HepG2 (cell line): ENCODE measurements around the gene HARS2. TPM values are rescaled to one million over a fixed set of nuclear protein-coding genes. Genes with fewer than 3 reads are reported as not detected.
A peak's percentile ranks its signal among the peaks of the same experiment; 100 is the strongest.

Experiments used
- DPF2 ChIP-seq: sonication (generic); formaldehyde crosslinking; IDR thresholded peaks from 2 replicates; pipeline ENCODE4 v1.4.0; 2020; ENCODE audit warnings: mild to moderate bottlenecking, low read depth, missing genetic modification reagents, borderline replicate concordance
- HIVEP1 ChIP-seq: sonication (generic); formaldehyde crosslinking; IDR thresholded peaks from 2 replicates; pipeline ENCODE4 v1.4.0; 2020; ENCODE audit warnings: mild to moderate bottlenecking, missing genetic modification reagents
- KAT7 ChIP-seq: IDR thresholded peaks from 2 replicates; pipeline ENCODE4 v1.6.1; 2018; ENCODE audit warnings: borderline replicate concordance, missing compliant biosample characterization
- KMT2B ChIP-seq: IDR thresholded peaks from 2 replicates; pipeline ENCODE4 v1.6.1; 2016; ENCODE audit warnings: missing genetic modification reagents, missing compliant biosample characterization
- LCORL ChIP-seq, 2 experiments: fragments of 450-650 bp in 1 of 2; sonication (generic) in 1 of 2; formaldehyde crosslinking in 1 of 2; IDR thresholded peaks; 2 replicates each; pipeline versions ENCODE4 v1.5.0 to v1.6.1; 2017 to 2020; ENCODE audit warnings: antibody characterized with exemption in 1 of 2, missing genetic modification reagents in 1 of 2
- MED13 ChIP-seq: sonication (generic); formaldehyde crosslinking; IDR thresholded peaks from 2 replicates; pipeline ENCODE4 v1.5.0; 2020; ENCODE audit warnings: missing genetic modification reagents
- NFKB2 ChIP-seq: sonication (generic); formaldehyde crosslinking; IDR thresholded peaks from 2 replicates; pipeline ENCODE4 v1.4.0; 2020; ENCODE audit warnings: missing genetic modification reagents, borderline replicate concordance
- NFRKB ChIP-seq: fragments of 450-650 bp; IDR thresholded peaks from 2 replicates; pipeline ENCODE4 v1.6.1; 2017
- ONECUT2 ChIP-seq: sonication (generic); formaldehyde crosslinking; IDR thresholded peaks from 2 replicates; pipeline ENCODE4 v1.4.0; 2020; ENCODE audit warnings: missing genetic modification reagents
- RFX1 ChIP-seq: fragments of 450-650 bp; IDR thresholded peaks from 2 replicates; pipeline ENCODE4 v1.6.1; 2017
- SOX13 ChIP-seq, 3 experiments: fragments of 450-650 bp in 1 of 3; sonication (generic) in 1 of 3; formaldehyde crosslinking in 1 of 3; IDR thresholded peaks in 2 of 3; conservative IDR thresholded peaks in 1 of 3; 2 replicates each; pipeline versions ENCODE4 v1.5.0 to v1.6.1; 2016 to 2020; ENCODE audit warnings: antibody characterized with exemption in 1 of 3, mild to moderate bottlenecking in 1 of 3, missing compliant biosample characterization in 1 of 3, missing genetic modification reagents in 1 of 3, moderate library complexity in 1 of 3
- XRCC5 ChIP-seq: fragments of 200-400 bp; formaldehyde crosslinking; optimal IDR thresholded peaks from 2 replicates; pipeline ENCODE3; 2017; ENCODE audit warnings: mild to moderate bottlenecking, low read length
- ZFY ChIP-seq: sonication (generic); formaldehyde crosslinking; IDR thresholded peaks from 2 replicates; pipeline ENCODE4 v1.4.0; 2020; ENCODE audit warnings: missing genetic modification reagents
- ZNF121 ChIP-seq: sonication (generic); formaldehyde crosslinking; IDR thresholded peaks from 2 replicates; pipeline ENCODE4 v1.5.0; 2020; ENCODE audit warnings: mild to moderate bottlenecking, missing genetic modification reagents
- ZNF205 ChIP-seq: IDR thresholded peaks from 2 replicates; pipeline ENCODE4 v1.6.1; 2018; ENCODE audit warnings: missing biosample characterization, missing genetic modification reagents
- ZNF282 ChIP-seq: fragments of 450-650 bp; IDR thresholded peaks from 2 replicates; pipeline ENCODE4 v1.6.1; 2018; ENCODE audit not compliant: partially characterized antibody
- ZNF335 ChIP-seq: sonication (generic); formaldehyde crosslinking; IDR thresholded peaks from 2 replicates; pipeline ENCODE4 v1.4.0; 2020; ENCODE audit warnings: missing genetic modification reagents
- ZNF552 ChIP-seq: sonication (generic); formaldehyde crosslinking; IDR thresholded peaks from 2 replicates; pipeline ENCODE4 v1.9.0; 2022; ENCODE audit warnings: missing genetic modification reagents, mild to moderate bottlenecking, borderline replicate concordance
- ZNF577 ChIP-seq: sonication (generic); formaldehyde crosslinking; IDR thresholded peaks from 2 replicates; pipeline ENCODE4 v1.4.0; 2020; ENCODE audit warnings: mild to moderate bottlenecking, low read depth, missing genetic modification reagents, borderline replicate concordance
- ZNF75D ChIP-seq: sonication (generic); formaldehyde crosslinking; IDR thresholded peaks from 2 replicates; pipeline ENCODE4 v1.8.1; 2023; ENCODE audit warnings: missing genetic modification reagents, mild to moderate bottlenecking, borderline replicate concordance
- ZNF788 ChIP-seq: sonication (generic); formaldehyde crosslinking; IDR thresholded peaks from 2 replicates; pipeline ENCODE4 v1.5.0; 2020; ENCODE audit warnings: mild to moderate bottlenecking, missing genetic modification reagents, borderline replicate concordance
- polyA plus RNA-seq, 8 experiments: library from polyadenylated mRNA; depleted of rRNA in 3 of 8; stranded (reverse) in 7 of 8; unstranded in 1 of 8; fragments of >200 nt; fragmentation: Illumina TruSeq in 4 of 8; extraction: Trizol in 4 of 8; gene quantifications; 2 replicates each; pipeline versions ENCODE4 v1.2.1 to v1.2.3, GENCODE V29; 2011 to 2016; ENCODE audit warnings: low read depth in 4 of 8, missing spikeins in 1 of 8, mixed read lengths in 1 of 8; ENCODE audit not compliant: insufficient read depth in 1 of 8
- total RNA-seq, 5 experiments: library from RNA; depleted of rRNA; stranded (reverse); fragments of >200 nt; fragmentation: Illumina TruSeq; extraction: Trizol; gene quantifications; 2 replicates each; pipeline ENCODE4 v1.2.3, GENCODE V29; 2016; ENCODE audit warnings: low read depth in 1 of 5
- TF ChIP-seq, protein P1 (sequence below): sonication (generic); formaldehyde crosslinking; IDR thresholded peaks from 2 replicates; pipeline ENCODE4 v1.4.0; 2020; ENCODE audit warnings: missing genetic modification reagents; ENCODE audit errors: not compliant biosample characterization
- TF ChIP-seq, protein P2 (sequence below): sonication (generic); formaldehyde crosslinking; IDR thresholded peaks from 2 replicates; pipeline ENCODE4 v1.9.0; 2021; ENCODE audit warnings: missing genetic modification reagents, borderline replicate concordance
- TF ChIP-seq, protein P3 (sequence below): sonication (generic); formaldehyde crosslinking; IDR thresholded peaks from 2 replicates; pipeline ENCODE4 v1.5.1; 2020; ENCODE audit warnings: missing genetic modification reagents, mild to moderate bottlenecking, borderline replicate concordance

Gene HARS2
- total and polyA plus RNA-seq, 2 of the 13 experiments (the other 11 are each of a cell fraction or from before 2014, with no cell fraction given), result 17.9 to 25.8 TPM

DNA sequence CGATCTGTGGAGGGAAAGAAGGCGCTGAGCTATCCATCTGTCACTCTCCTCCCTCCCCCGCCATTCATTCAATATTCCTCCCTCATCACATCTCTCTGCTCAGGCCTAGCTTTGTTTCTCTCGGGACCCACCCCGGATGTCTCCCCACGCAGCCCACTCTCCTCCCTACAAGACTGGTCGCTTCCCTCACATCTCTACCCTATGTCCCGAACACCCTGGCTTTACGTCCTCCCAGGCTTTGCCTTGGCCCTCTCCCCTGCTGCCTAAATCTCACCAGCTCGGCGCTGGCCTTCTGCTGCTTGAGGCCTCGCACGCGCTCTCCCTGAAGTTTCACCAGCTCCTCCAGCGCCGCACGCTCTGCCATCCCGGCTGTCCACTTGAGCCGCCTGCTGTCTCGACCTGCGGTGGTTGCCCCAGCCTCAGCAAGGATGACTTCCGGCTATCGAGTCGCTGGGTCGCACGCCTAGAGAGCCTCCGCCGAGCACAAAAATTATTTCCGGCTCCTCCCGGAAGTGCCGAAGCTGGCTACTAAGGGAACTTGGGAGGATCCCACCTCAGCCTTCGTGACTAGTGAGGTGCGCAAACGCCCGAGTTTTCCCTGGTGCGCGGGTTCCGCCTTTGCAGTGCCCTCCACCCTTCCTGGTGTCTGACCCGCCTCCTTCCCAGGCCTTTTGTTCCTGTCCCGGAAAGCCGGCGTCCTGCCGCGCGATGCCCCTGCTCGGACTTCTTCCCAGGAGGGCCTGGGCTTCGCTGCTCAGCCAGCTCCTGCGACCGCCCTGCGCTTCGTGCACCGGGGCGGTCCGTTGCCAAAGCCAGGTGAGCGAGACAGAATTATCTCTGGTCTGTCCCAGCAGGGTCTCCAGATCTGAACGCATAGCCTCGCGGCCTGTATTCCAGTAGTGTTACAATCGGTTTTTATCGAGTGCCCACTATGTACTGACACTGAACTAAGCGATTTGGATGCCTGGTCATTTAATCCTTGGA, at the start of gene HARS2, which contains the start of gene HARS1 (continued):
- TF ChIP-seq SOX13 (IDR thresholded peaks at IDR 0.05), result no peak
- no peak; a peak in 1 of 4 replicates for TF ChIP-seq SOX13 (CRISPR knock-in tag; conservative IDR thresholded peaks at IDR 0.05 in 1 of 2, IDR thresholded peaks at IDR 0.05 in 1 of 2)
- TF ChIP-seq ZFY (CRISPR knock-in tag), result peak; percentile 92
- peak; percentile 57 for TF ChIP-seq XRCC5
- no peak for TF ChIP-seq ZNF282
- TF ChIP-seq ZNF335, result no peak
- peak; percentile 73; the same call in 1 of the 2 replicates for TF ChIP-seq ZNF552 (CRISPR knock-in tag)
- peak; percentile 95 for TF ChIP-seq NFKB2 (CRISPR knock-in tag)
- peak; percentile 92 for TF ChIP-seq ZNF788 (CRISPR knock-in tag)
- TF ChIP-seq, protein P1, sequence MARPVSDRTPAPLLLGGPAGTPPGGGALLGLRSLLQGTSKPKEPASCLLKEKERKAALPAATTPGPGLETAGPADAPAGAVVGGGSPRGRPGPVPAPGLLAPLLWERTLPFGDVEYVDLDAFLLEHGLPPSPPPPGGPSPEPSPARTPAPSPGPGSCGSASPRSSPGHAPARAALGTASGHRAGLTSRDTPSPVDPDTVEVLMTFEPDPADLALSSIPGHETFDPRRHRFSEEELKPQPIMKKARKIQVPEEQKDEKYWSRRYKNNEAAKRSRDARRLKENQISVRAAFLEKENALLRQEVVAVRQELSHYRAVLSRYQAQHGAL (CRISPR knock-in tag), result peak; percentile 87
- TF ChIP-seq MED13 (CRISPR knock-in tag), result 0 out of 2 replicates have a peak, but pooled peaks have one; percentile 48
- TF ChIP-seq, protein P2, sequence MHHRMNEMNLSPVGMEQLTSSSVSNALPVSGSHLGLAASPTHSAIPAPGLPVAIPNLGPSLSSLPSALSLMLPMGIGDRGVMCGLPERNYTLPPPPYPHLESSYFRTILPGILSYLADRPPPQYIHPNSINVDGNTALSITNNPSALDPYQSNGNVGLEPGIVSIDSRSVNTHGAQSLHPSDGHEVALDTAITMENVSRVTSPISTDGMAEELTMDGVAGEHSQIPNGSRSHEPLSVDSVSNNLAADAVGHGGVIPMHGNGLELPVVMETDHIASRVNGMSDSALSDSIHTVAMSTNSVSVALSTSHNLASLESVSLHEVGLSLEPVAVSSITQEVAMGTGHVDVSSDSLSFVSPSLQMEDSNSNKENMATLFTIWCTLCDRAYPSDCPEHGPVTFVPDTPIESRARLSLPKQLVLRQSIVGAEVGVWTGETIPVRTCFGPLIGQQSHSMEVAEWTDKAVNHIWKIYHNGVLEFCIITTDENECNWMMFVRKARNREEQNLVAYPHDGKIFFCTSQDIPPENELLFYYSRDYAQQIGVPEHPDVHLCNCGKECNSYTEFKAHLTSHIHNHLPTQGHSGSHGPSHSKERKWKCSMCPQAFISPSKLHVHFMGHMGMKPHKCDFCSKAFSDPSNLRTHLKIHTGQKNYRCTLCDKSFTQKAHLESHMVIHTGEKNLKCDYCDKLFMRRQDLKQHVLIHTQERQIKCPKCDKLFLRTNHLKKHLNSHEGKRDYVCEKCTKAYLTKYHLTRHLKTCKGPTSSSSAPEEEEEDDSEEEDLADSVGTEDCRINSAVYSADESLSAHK (CRISPR knock-in tag), result no peak; the same call in 1 of the 2 replicates
- no peak for TF ChIP-seq NFRKB
- TF ChIP-seq ZNF75D, result no peak; the same call in 1 of the 2 replicates
- TF ChIP-seq ZNF577 (CRISPR knock-in tag), result no peak
- TF ChIP-seq, protein P3, sequence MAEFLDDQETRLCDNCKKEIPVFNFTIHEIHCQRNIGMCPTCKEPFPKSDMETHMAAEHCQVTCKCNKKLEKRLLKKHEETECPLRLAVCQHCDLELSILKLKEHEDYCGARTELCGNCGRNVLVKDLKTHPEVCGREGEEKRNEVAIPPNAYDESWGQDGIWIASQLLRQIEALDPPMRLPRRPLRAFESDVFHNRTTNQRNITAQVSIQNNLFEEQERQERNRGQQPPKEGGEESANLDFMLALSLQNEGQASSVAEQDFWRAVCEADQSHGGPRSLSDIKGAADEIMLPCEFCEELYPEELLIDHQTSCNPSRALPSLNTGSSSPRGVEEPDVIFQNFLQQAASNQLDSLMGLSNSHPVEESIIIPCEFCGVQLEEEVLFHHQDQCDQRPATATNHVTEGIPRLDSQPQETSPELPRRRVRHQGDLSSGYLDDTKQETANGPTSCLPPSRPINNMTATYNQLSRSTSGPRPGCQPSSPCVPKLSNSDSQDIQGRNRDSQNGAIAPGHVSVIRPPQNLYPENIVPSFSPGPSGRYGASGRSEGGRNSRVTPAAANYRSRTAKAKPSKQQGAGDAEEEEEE, result no peak
- TF ChIP-seq ZNF205 (CRISPR knock-in tag), result peak; percentile 17; the same call in 1 of the 2 replicates
- peak; percentile 37; the same call in 1 of the 2 replicates for TF ChIP-seq ONECUT2 (CRISPR knock-in tag)
- peak; percentile 62; the same call in 1 of the 2 replicates for TF ChIP-seq LCORL (IDR thresholded peaks at IDR 0.05)
- TF ChIP-seq LCORL (CRISPR knock-in tag; IDR thresholded peaks at IDR 0.05), result peak; percentile 42; the same call in 1 of the 2 replicates
- no peak for TF ChIP-seq RFX1
- peak; percentile 71; the same call in 1 of the 2 replicates for TF ChIP-seq KAT7 (CRISPR knock-in tag)
- no peak for TF ChIP-seq DPF2 (CRISPR knock-in tag)
- peak; percentile 62; the same call in 1 of the 2 replicates for TF ChIP-seq HIVEP1 (CRISPR knock-in tag)
- no peak for TF ChIP-seq ZNF121 (CRISPR knock-in tag)
- peak; percentile 94 for TF ChIP-seq KMT2B (CRISPR knock-in tag)
